GM23248 (cell line): ENCODE data around the gene COG7. TPM values are rescaled to one million over a fixed set of nuclear protein-coding genes. Genes with fewer than 3 reads are reported as not detected.

ENCODE experiments used
- DNase-seq: peaks from one replicate; pipeline ENCODE4 v3.0.0-alpha.2; 2015
- H2AFZ ChIP-seq: fragments of 200-600 bp; sonication (generic); 2 replicates; pipeline ENCODE4 v1.6.1; 2016; ENCODE audit warnings: antibody characterized with exemption
- H3F3A ChIP-seq: fragments of 200-600 bp; sonication (generic); 2 replicates; pipeline ENCODE4 v1.6.1; 2016; ENCODE audit warnings: mild to moderate bottlenecking, antibody characterized with exemption, mixed run types; ENCODE audit not compliant: insufficient read depth
- H3K27ac ChIP-seq: fragments of 200-600 bp; sonication (generic); 2 replicates; pipeline ENCODE4 v1.5.1; 2016; ENCODE audit warnings: mild to moderate bottlenecking
- H3K27me3 ChIP-seq: fragments of 200-600 bp; sonication (generic); replicated peaks from 2 replicates; pipeline ENCODE4 v1.6.1; 2016; ENCODE audit warnings: mild to moderate bottlenecking; ENCODE audit not compliant: insufficient read depth
- H3K36me3 ChIP-seq: fragments of 200-600 bp; sonication (generic); 2 replicates; pipeline ENCODE4 v1.6.1; 2016; ENCODE audit warnings: low read depth, mild to moderate bottlenecking
- H3K4me1 ChIP-seq: fragments of 200-600 bp; sonication (generic); 2 replicates; pipeline ENCODE4 v1.6.1; 2016; ENCODE audit warnings: mild to moderate bottlenecking; ENCODE audit not compliant: insufficient read depth
- H3K4me2 ChIP-seq: fragments of 200-600 bp; sonication (generic); one replicate; pipeline ENCODE4 v1.6.1; 2016; ENCODE audit warnings: mild to moderate bottlenecking; ENCODE audit not compliant: unreplicated experiment
- H3K4me3 ChIP-seq: fragments of 200-600 bp; sonication (generic); 2 replicates; pipeline ENCODE4 v1.5.1; 2016; ENCODE audit warnings: mild to moderate bottlenecking
- H3K79me2 ChIP-seq: fragments of 200-600 bp; sonication (generic); 2 replicates; pipeline ENCODE4 v1.6.1; 2016; ENCODE audit warnings: mild to moderate bottlenecking; ENCODE audit not compliant: insufficient read depth
- H3K9ac ChIP-seq: fragments of 200-600 bp; sonication (generic); 2 replicates; pipeline ENCODE4 v1.6.1; 2016; ENCODE audit warnings: mild to moderate bottlenecking
- H3K9me2 ChIP-seq: fragments of 200-600 bp; sonication (generic); 2 replicates; pipeline ENCODE4 v1.6.1; 2016; ENCODE audit warnings: mixed run types, mild to moderate bottlenecking, moderate library complexity; ENCODE audit not compliant: insufficient read depth
- H3K9me3 ChIP-seq: fragments of 200-600 bp; sonication (generic); one replicate; pipeline ENCODE4 v1.6.1; 2017; ENCODE audit warnings: low read depth
- H4K20me1 ChIP-seq: fragments of 200-600 bp; sonication (generic); 2 replicates; pipeline ENCODE4 v1.6.0; 2016; ENCODE audit not compliant: insufficient read depth
- EZH2 ChIP-seq: fragments of 200-600 bp; sonication (generic); IDR thresholded peaks from 2 replicates; pipeline ENCODE4 v1.6.1; 2018; ENCODE audit warnings: antibody characterized with exemption, mild to moderate bottlenecking; ENCODE audit not compliant: insufficient read depth, poor library complexity, severe bottlenecking
- EZH2phosphoT487 ChIP-seq: fragments of 200-600 bp; sonication (generic); IDR thresholded peaks from 2 replicates; pipeline ENCODE4 v1.6.1; 2018; ENCODE audit warnings: antibody characterized with exemption, moderate library complexity, mild to moderate bottlenecking, low read depth; ENCODE audit not compliant: insufficient read depth
- WGBS, 2 experiments: methylation state at CpG; one replicate each; pipeline ENCODE4 v1.1.6; 2015 to 2017; ENCODE audit warnings: low lambda C conversion rate in 2 of 2, low coverage in 1 of 2; ENCODE audit errors: missing lambda C conversion rate in 2 of 2; 5-methylcytosine and 5-hydroxymethylcytosine counted together
- in situ Hi-C: fragments of 300-500 bp; cut with MboI; formaldehyde crosslinking; loops from 2 replicates; pipeline ENCODE4 v1.15.0; 2020
- polyA plus RNA-seq: library from polyadenylated mRNA; unstranded; fragments of >200 nt; fragmentation: Nextera tagmentation; extraction: Ambion mirVana; gene quantifications from 2 replicates; pipeline ENCODE4 v1.2.1, GENCODE V29; 2016
- total RNA-seq: library from RNA; depleted of rRNA; stranded (reverse); fragments of >200 nt; shearing (Covaris generic); gene quantifications from 2 replicates; pipeline ENCODE4 v1.2.3, GENCODE V29; 2014

The COG7 gene
- total and polyA plus RNA-seq, 2 experiments from 2014 or later = 14.6 to 15.6 TPM

DNA sequence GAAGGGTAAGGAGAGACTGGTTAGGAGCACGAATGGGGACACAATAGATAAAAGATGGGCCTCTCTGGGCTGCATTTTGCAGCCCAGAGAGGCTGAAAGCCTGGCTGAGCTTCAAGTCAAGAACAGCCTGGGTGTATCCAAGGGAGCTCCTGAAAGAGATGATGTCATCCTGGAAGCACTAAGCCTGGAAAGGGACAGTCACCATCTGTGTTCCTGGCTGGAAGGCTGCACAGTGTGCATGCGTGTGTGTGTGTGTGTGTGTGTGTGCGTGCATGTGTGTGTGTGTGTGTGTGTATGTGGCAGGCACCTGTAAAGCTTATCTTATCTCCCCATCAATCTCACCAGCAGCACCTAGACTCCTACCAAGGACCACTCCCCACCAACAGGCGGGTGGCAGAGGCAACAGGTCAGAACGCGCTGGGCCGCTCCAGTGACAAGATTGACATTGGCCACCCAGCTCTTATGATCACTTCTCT is 44.1 kb downstream of the COG7 start:
- H4K20me1 ChIP-seq = no peaks in the 10 kb centered on the region
- no peak overlapping the region for H3K4me3 ChIP-seq
- H3K9ac ChIP-seq = no peak overlapping the region
- no peak overlapping the region for H2AFZ ChIP-seq
- peaks cover 29% of the 10 kb centered on the region for H3K36me3 ChIP-seq
- H3K79me2 ChIP-seq = no peaks in the 10 kb centered on the region
- no peak overlapping the region for H3K27ac ChIP-seq
- in situ Hi-C loops = no loop called here
- no peaks in the 10 kb centered on the region for H3K27me3 ChIP-seq
- WGBS, 2 experiments = 64 to 71% methylated on average over 7 of the region's 7 CpGs
- DNase-seq = peak; percentile 78
- H3F3A ChIP-seq = 0 out of 2 replicates have a peak, but pooled peaks cover 6% of the 10 kb centered on the region
- no peaks in the 10 kb centered on the region for H3K9me2 ChIP-seq
- no peaks in the 10 kb centered on the region for H3K4me1 ChIP-seq
- no peak for TF ChIP-seq EZH2
- TF ChIP-seq EZH2phosphoT487 = no peak
- no peaks in the 10 kb centered on the region for H3K9me3 ChIP-seq
- no peak overlapping the region for H3K4me2 ChIP-seq

DNA sequence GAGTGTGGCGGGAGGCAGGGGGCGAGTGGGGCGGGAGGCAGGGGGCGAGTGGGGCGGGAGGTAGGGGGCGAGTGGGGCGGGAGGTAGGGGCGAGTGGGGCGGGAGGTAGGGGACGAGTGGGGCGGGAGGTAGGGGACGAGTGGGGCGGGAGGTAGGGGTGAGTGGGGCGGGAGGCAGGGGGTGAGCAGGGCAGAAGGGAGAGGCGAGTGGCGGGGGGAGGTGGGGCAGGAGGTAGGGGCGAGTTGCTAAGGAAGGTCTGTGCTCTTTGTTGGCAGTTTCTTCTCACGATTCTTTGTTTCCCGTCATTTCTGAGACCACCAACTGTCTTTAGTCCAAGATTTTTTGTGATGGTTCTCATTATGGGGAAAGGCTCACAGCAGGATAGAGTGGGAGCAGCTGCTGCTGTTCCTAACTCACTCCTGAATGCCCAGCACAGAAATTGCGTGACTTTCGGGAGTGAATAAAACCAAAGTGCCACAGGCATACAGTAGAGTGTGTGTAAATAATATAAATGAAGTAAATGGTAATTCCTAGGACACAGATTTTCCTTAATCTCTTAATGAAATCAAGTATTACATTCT is 44.7 kb downstream of the COG7 start:
- in situ Hi-C loops = no loop called here
- 88% methylated on average over 4 to 21 of the region's 21 CpGs for WGBS, 2 experiments
- DNase-seq = no peak
- Histone ChIP-seq H3K9me3 (no peaks in the 10 kb centered on the region), H3K9ac (no peak overlapping the region), H2AFZ (no peak overlapping the region), H3K36me3 (peaks cover 31% of the 10 kb centered on the region), H3K4me2 (no peak overlapping the region), H3K4me1 (no peaks in the 10 kb centered on the region), H4K20me1 (no peaks in the 10 kb centered on the region), H3K27ac (no peak overlapping the region), H3K4me3 (no peak overlapping the region), H3K9me2 (no peaks in the 10 kb centered on the region), H3K27me3 (no peaks in the 10 kb centered on the region), H3F3A (0 out of 2 replicates have a peak, but pooled peaks cover 6% of the 10 kb centered on the region), H3K79me2 (no peaks in the 10 kb centered on the region)
- no peak for TF ChIP-seq EZH2
- no peak for TF ChIP-seq EZH2phosphoT487

DNA sequence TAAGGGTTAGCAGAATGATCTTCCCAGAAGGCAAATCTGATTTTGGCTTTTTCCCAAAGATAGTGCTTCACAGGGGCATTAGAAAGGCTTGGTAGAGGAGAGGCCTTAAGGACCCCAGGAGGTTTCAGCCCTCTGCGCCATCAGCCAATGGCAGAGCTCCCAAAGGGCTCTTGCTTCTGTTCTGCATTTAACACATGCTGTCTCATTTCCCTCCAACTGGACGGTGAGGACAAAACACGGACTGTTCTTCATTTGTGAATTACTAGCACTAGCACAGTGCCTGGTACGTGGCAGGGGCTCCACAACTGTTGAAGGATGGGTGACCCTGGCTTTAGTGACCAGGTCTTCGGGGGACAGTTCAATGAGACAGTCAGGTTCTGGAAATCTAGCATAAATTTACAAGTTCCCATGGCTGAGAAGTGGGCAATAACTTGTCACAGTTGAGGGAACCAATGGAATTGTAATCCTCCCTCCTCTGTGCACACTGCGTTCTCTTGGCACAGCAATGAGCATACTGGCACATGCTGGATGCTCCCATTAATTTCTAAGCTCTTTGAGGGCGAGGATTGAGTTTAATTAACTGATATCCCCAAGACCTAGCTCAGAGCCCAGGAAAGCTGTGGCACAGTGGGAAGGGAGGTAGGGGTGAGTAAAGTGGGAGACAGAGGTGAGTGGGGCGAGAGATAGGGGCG is 45.4 kb downstream of the COG7 start:
- in situ Hi-C loops = no loop called here
- Histone ChIP-seq H4K20me1 (no peaks in the 10 kb centered on the region), H3K4me3 (no peak overlapping the region), H3K9me3 (no peaks in the 10 kb centered on the region), H3F3A (0 out of 2 replicates have a peak, but pooled peaks cover 6% of the 10 kb centered on the region), H3K4me2 (no peak overlapping the region), H3K79me2 (no peaks in the 10 kb centered on the region), H3K27me3 (no peaks in the 10 kb centered on the region), H3K4me1 (no peaks in the 10 kb centered on the region), H3K9me2 (no peaks in the 10 kb centered on the region), H3K27ac (no peak overlapping the region), H3K36me3 (peaks cover 32% of the 10 kb centered on the region), H2AFZ (no peak overlapping the region), H3K9ac (no peak overlapping the region)
- TF ChIP-seq EZH2phosphoT487 (no peak), EZH2 (no peak)
- DNase-seq = no peak
- 87 to 88% methylated on average over 7 to 9 of the region's 9 CpGs for WGBS, 2 experiments

DNA sequence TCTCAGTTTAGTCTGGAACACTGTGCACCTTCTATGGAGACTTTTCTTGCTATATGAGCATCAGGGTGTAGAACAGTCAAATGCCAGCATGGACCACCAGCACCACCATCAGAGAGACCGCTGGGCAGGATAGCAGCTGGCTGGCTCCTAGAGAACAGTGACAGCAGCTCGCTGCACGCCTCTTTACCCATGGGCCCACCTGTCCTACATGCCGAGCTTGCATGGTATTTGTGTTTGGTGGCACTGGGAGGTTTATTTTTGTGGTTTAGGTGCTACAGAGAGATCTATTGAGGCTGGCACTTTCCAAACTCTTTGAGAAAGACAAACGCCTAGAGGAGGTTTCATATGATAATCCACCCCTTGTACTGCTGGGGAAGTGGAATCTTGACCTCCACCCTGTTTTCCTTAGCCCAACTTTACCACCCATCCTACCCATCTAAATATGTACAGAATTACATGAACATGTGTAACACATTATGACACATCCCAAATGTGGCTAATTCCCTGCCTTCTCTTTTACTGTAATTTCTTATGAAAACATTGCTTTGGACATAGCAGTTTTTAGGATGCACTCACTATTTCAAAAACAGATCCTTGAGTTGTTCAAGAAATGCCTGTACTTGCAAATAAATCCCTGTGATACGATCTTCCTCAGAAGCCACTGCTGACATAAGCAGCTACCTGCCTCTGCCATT is 46.3 kb downstream of the COG7 start:
- Histone ChIP-seq H3K9ac (no peak overlapping the region), H3K9me2 (no peaks in the 10 kb centered on the region), H3F3A (0 out of 2 replicates have a peak, but pooled peaks cover 6% of the 10 kb centered on the region), H3K4me2 (no peak overlapping the region), H3K79me2 (no peaks in the 10 kb centered on the region), H3K27ac (no peak overlapping the region), H2AFZ (no peak overlapping the region), H3K4me1 (no peaks in the 10 kb centered on the region), H4K20me1 (no peaks in the 10 kb centered on the region), H3K9me3 (no peaks in the 10 kb centered on the region), H3K36me3 (peaks cover 38% of the 10 kb centered on the region), H3K27me3 (no peaks in the 10 kb centered on the region), H3K4me3 (no peak overlapping the region)
- 91 to 93% methylated on average over 6 of the region's 6 CpGs for WGBS, 2 experiments
- in situ Hi-C loops = no loop called here
- TF ChIP-seq EZH2 (no peak), EZH2phosphoT487 (no peak)
- DNase-seq = no peak
